Gastroesophageal sphincter (tissue), 4 donors: ENCODE measurements around the gene GALR3. TPM values are rescaled to one million over a fixed set of nuclear protein-coding genes. Genes with fewer than 3 reads are reported as not detected.

ENCODE experiments used
- ATAC-seq: fragments of 150-250 bp; one replicate; pipeline ENCODE4 v1.9.1; 2016; ENCODE audit warnings: mild to moderate bottlenecking, moderate library complexity
- H3K27ac ChIP-seq, 4 donors: fragments of 200-600 bp; sonication (generic) in 3 of 4; 1 replicate in 3 of 4; 2 replicates in 1 of 4; pipeline ENCODE4 v1.5.1; 2016 to 2019
- H3K27me3 ChIP-seq: fragments of 200-600 bp; sonication (generic); one replicate; pipeline ENCODE4 v1.5.1; 2019
- H3K36me3 ChIP-seq, 2 donors: fragments of 200-600 bp; sonication (generic); one replicate each; pipeline ENCODE4 v1.5.1; 2019; ENCODE audit warnings: control low read depth in 1 of 2
- H3K4me1 ChIP-seq, 3 donors: fragments of 200-600 bp; sonication (generic); 1 replicate in 2 of 3; 2 replicates in 1 of 3; pipeline ENCODE4 v1.5.1; 2016 to 2019; ENCODE audit warnings: control low read depth in 2 of 3
- H3K4me3 ChIP-seq, 2 donors: fragments of 200-600 bp; sonication (generic); one replicate each; pipeline ENCODE4 v1.5.1; 2019; ENCODE audit warnings: mild to moderate bottlenecking in 1 of 2, moderate library complexity in 1 of 2
- H3K9me3 ChIP-seq, 3 donors: fragments of 200-600 bp; sonication (generic); one replicate each; pipeline ENCODE4 v1.5.1; 2017 to 2019; ENCODE audit warnings: control low read depth in 2 of 3
- CTCF ChIP-seq, 4 experiments: fragments of 200-600 bp in 2 of 4; fragments of 450-650 bp in 2 of 4; sonication (generic) in 1 of 4; IDR thresholded peaks; one replicate each; pipeline ENCODE4 v1.5.1; 2017 to 2019; ENCODE audit warnings: antibody characterized with exemption in 4 of 4, mild to moderate bottlenecking in 2 of 4, moderate library complexity in 2 of 4
- EP300 ChIP-seq: sonication (generic); formaldehyde crosslinking; IDR thresholded peaks from one replicate; pipeline ENCODE4 v1.6.1; 2017; ENCODE audit warnings: antibody characterized with exemption, mild to moderate bottlenecking
- POLR2A ChIP-seq, 2 donors: fragments of 450-650 bp; IDR thresholded peaks; one replicate each; pipeline ENCODE4 v1.6.1; 2017; ENCODE audit warnings: antibody characterized with exemption in 2 of 2, mild to moderate bottlenecking in 2 of 2, moderate library complexity in 1 of 2
- POLR2AphosphoS5 ChIP-seq: sonication (generic); formaldehyde crosslinking; IDR thresholded peaks from one replicate; pipeline ENCODE4 v1.6.1; 2017; ENCODE audit warnings: antibody characterized with exemption
- WGBS, 2 donors: methylation state at CpG; one replicate each; pipeline ENCODE4 v1.1.5; 2018; ENCODE audit warnings: low coverage in 1 of 2; 5-methylcytosine and 5-hydroxymethylcytosine counted together
- total RNA-seq, 4 donors: library from RNA; depleted of rRNA; stranded (reverse); fragments of >200 nt; gene quantifications; one replicate each; pipeline ENCODE4 v1.1.0, GENCODE V29; 2016

The GALR3 gene
- total RNA-seq, 4 donors from 2014 or later = not detected

- no peak overlapping the region for H3K4me3 ChIP-seq
- peaks cover 0 to 22% of the 10 kb centered on the region in 2 donors for H3K36me3 ChIP-seq
- H3K27ac ChIP-seq = no peak overlapping the region
- no peaks in the 10 kb centered on the region for H3K9me3 ChIP-seq
- no peak for ATAC-seq
- WGBS, 2 donors = 83 to 90% methylated on average over 1 to 4 of the region's 5 CpGs
- TF ChIP-seq EP300 = no peak
- TF ChIP-seq POLR2A (IDR thresholded peaks at IDR 0.05) = no peak
- TF ChIP-seq POLR2AphosphoS5 = no peak
- no peak for TF ChIP-seq CTCF (IDR thresholded peaks at IDR 0.05)
- peaks cover 0 to 47% (median 17%) of the 10 kb centered on the region in 3 donors for H3K4me1 ChIP-seq
- H3K27me3 ChIP-seq = no peaks in the 10 kb centered on the region
Measured at GRCh38 chr22:37809672-37810333, 13.4 kb upstream of the GALR3 start.

- Histone ChIP-seq H3K4me1 (peaks cover 0 to 31% (median 6%) of the 10 kb centered on the region in 3 donors), H3K4me3 (no peak overlapping the region), H3K27ac (no peak overlapping the region), H3K9me3 (no peaks in the 10 kb centered on the region), H3K36me3 (peaks cover 0 to 42% of the 10 kb centered on the region in 2 donors), H3K27me3 (no peaks in the 10 kb centered on the region)
- TF ChIP-seq POLR2AphosphoS5 (no peak), CTCF (IDR thresholded peaks at IDR 0.05) (no peak), EP300 (no peak), POLR2A (IDR thresholded peaks at IDR 0.05) (no peak)
- ATAC-seq = no peak
- WGBS, 2 donors = 100% methylated on average over 2 of the region's 2 CpGs; no CpG with 5 or more reads in 1 of the 2 donors
Measured at GRCh38 chr22:37811867-37812266, 11.3 kb upstream of the GALR3 start.

GRCh38 chr22:37812869-37813678 is 10.1 kb upstream of the GALR3 start:
- no peak for TF ChIP-seq EP300
- TF ChIP-seq POLR2A (IDR thresholded peaks at IDR 0.05) = no peak
- TF ChIP-seq POLR2AphosphoS5 = no peak
- no peaks in the 10 kb centered on the region for H3K9me3 ChIP-seq
- peaks cover 0 to 30% (median 9%) of the 10 kb centered on the region in 3 donors for H3K4me1 ChIP-seq
- no peaks in the 10 kb centered on the region for H3K27me3 ChIP-seq
- H3K4me3 ChIP-seq = no peak overlapping the region
- WGBS, 2 donors = 78 to 100% methylated on average over 4 to 12 of the region's 27 CpGs
- no peak overlapping the region for H3K27ac ChIP-seq
- ATAC-seq = no peak
- peaks cover 0 to 42% of the 10 kb centered on the region in 2 donors for H3K36me3 ChIP-seq

GRCh38 chr22:37815593-37815992 is 7.6 kb upstream of the GALR3 start:
- no peak for TF ChIP-seq EP300
- no peak for TF ChIP-seq POLR2AphosphoS5
- no peak for TF ChIP-seq POLR2A (IDR thresholded peaks at IDR 0.05)
- TF ChIP-seq CTCF (IDR thresholded peaks at IDR 0.05) = no peak
- Histone ChIP-seq H3K27me3 (peaks cover 24% of the 10 kb centered on the region), H3K36me3 (peaks cover 0 to 42% of the 10 kb centered on the region in 2 donors), H3K4me3 (no peak overlapping the region), H3K4me1 (peaks cover 0 to 23% (median 15%) of the 10 kb centered on the region in 3 donors), H3K9me3 (no peaks in the 10 kb centered on the region), H3K27ac (no peak overlapping the region)
- no peak for ATAC-seq
- 60 to 94% methylated on average over 1 to 4 of the region's 12 CpGs for WGBS, 2 donors

GRCh38 chr22:37816543-37817180 is 6.5 kb upstream of the GALR3 start:
- H3K36me3 ChIP-seq = peaks cover 0 to 42% of the 10 kb centered on the region in 2 donors
- H3K27ac ChIP-seq = no peak overlapping the region
- H3K4me3 ChIP-seq = no peak overlapping the region
- H3K4me1 ChIP-seq = peaks cover 0 to 23% (median 15%) of the 10 kb centered on the region in 3 donors
- WGBS, 2 donors = 80% methylated on average over 1 of the region's 23 CpGs; no CpG with 5 or more reads in 1 of the 2 donors
- H3K9me3 ChIP-seq = no peaks in the 10 kb centered on the region
- TF ChIP-seq EP300 (no peak), POLR2AphosphoS5 (no peak), POLR2A (IDR thresholded peaks at IDR 0.05) (no peak)
- no peak for ATAC-seq
- H3K27me3 ChIP-seq = peaks cover 35% of the 10 kb centered on the region
